ENCODE data around the gene CCL1.

- TF ChIP-seq POLR2AphosphoS5 (IDR thresholded peaks at IDR 0.05; ENCODE audit: low read depth, low read length) (no peak), SIN3A (IDR thresholded peaks at IDR 0.05; ENCODE audit: borderline replicate concordance, insufficient read depth, low read length) (no peak)
These were observed 4.6 kb upstream of the CCL1 start for GRCh38 chr17:34367486-34368195.

Data from PFSK-1 (cell line).